Fibroblast of villous mesenchyme (primary cell): ENCODE results near the gene NPLOC4. TPM values are rescaled to one million over a fixed set of nuclear protein-coding genes. Genes with fewer than 3 reads are reported as not detected.
A peak's percentile ranks its signal among the peaks of the same experiment; 100 is the strongest.
"Not testable (repeated sequence)": the region's sequence is repeated elsewhere in the genome, so short reads cannot be mapped to it uniquely, and the experiment has no call there.

Experiments used
- DNase-seq: peaks from one replicate; pipeline ENCODE4 v3.0.0-alpha.2; 2010; ENCODE audit warnings: low read depth
- H3K4me3 ChIP-seq: 2 replicates; pipeline ENCODE4 v1.5.1; 2011; ENCODE audit warnings: low read depth, mild to moderate bottlenecking, low read length
- total RNA-seq: library from RNA; depleted of rRNA; stranded (reverse); fragments of >200 nt; gene quantifications from 2 replicates; pipeline ENCODE4 v1.2.3, GENCODE V29; 2012
- TF ChIP-seq, protein P1 (sequence below): IDR thresholded peaks from 2 replicates; pipeline ENCODE4 v1.5.1; 2012; ENCODE audit warnings: low read depth, mild to moderate bottlenecking, low read length; ENCODE audit not compliant: insufficient read depth

The NPLOC4 gene
- total RNA-seq, 1 donor = 96.7 TPM

DNA sequence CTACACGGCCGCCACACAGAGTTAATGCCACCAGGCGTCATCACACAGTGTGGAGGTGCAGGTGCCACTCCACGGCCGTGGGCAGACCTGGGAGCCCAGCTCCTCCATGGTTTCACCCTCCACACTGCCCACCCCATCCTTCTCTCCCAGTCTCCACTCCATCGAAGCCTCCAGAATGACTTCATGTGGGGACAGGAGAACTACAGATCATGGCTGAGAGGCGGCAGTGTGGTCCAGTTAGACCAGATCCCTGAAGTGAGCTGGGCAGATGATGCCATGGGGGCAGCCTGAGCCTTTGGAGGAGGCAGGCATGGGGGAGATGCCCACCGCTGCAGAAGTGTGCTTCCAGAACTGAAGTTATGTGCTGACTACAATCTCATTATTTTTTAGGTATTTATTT lies 46.8 kb downstream of the NPLOC4 start:
- DNase-seq = no peak
- TF ChIP-seq, protein P1, sequence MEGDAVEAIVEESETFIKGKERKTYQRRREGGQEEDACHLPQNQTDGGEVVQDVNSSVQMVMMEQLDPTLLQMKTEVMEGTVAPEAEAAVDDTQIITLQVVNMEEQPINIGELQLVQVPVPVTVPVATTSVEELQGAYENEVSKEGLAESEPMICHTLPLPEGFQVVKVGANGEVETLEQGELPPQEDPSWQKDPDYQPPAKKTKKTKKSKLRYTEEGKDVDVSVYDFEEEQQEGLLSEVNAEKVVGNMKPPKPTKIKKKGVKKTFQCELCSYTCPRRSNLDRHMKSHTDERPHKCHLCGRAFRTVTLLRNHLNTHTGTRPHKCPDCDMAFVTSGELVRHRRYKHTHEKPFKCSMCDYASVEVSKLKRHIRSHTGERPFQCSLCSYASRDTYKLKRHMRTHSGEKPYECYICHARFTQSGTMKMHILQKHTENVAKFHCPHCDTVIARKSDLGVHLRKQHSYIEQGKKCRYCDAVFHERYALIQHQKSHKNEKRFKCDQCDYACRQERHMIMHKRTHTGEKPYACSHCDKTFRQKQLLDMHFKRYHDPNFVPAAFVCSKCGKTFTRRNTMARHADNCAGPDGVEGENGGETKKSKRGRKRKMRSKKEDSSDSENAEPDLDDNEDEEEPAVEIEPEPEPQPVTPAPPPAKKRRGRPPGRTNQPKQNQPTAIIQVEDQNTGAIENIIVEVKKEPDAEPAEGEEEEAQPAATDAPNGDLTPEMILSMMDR = no peak
- no peak overlapping the region for H3K4me3 ChIP-seq

DNA sequence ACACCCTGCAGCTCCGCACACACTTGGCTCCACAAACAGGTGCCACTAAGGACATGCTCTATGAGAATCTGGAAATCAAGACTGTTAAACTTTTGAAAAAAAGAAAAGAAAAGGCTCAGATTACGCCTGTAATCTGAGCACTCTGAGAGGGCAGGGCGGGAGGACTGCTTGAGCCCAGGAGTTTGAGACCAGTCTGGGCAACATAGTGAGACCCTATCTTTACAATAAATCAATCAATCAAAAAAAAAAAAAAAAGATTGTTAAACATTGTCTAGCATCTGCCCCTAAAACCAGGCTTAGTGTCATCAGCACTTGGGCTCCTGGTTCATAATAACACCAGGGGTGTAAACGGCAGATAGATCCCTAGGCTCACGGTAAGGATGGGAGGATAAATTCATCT lies 47.3 kb downstream of the NPLOC4 start:
- DNase-seq = no peak
- TF ChIP-seq, protein P1 = no peak
- H3K4me3 ChIP-seq = no peak overlapping the region

- TF ChIP-seq, protein P1 = no peak
- H3K4me3 ChIP-seq = no peak overlapping the region
- DNase-seq = no peak
Observed at GRCh38 chr17:81586096-81586495, 50.8 kb downstream of the NPLOC4 start.

GRCh38 chr17:81584771-81585170 lies 52.1 kb downstream of the NPLOC4 start:
- not testable (repeated sequence) for H3K4me3 ChIP-seq, DNase-seq

DNA sequence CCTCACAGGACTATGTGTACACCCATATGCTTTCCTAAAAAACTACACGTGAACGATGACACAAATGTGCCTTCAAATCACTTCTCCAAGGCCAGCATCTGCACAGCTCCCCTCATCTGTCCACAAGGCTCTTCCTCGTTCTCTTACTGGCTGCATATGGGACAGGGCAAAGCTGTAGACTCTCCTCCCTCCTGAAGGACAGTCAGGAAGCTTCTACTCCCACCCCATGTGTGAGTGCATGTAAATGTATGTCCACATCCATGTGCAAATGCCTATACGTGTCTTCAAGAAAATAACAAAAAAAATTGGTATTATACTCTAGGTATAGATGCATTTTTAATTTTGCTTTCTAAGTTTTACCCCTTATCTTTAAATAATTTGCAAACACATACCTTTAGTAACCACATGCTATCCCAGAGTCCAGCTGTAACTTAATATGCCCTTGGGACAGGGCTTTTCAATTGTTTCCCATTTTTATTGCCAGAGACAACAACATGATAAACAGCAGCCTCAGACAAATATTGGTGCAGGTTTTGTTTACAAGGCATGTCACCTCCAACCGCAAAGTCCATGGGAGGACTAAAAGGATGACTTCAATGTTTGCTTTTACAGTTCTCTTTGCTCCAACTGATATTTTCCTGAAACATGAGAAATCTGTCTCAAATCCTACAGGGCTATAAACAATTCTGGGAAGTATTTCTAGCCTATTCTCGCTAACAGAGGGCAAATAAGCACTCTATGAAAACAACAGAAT lies 53.1 kb downstream of the NPLOC4 start:
- TF ChIP-seq, protein P1 = no peak
- H3K4me3 ChIP-seq = no peak overlapping the region
- peak; percentile 83 for DNase-seq

DNA sequence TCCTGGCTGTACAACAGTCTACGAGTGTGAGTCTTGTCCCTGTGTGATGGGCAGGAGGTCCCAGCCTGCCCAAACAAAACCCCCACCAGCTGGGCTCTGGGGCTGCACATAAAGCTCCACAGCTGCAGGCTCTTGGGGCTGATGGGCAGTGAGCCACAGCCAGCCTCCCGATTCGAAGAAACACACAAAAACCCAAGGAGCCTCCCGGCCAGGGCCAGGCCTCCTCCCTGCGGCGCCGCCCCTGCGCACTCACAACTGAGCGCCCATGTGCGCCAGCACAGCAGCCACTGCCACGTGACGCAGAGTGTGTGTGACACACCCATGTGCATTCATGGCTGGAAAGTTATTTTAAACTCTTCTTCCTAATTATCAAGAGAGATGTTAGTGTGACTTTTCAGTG lies 54.2 kb downstream of the NPLOC4 start:
- DNase-seq = no peak
- TF ChIP-seq, protein P1 = no peak
- no peak overlapping the region for H3K4me3 ChIP-seq

GRCh38 chr17:81582341-81582740 lies 54.6 kb downstream of the NPLOC4 start:
- no peak for DNase-seq
- H3K4me3 ChIP-seq = no peak overlapping the region
- TF ChIP-seq, protein P1 = no peak
